ENCODE data around the gene FARP2. TPM values are rescaled to one million over a fixed set of nuclear protein-coding genes. Genes with fewer than 3 reads are reported as not detected.
A peak's percentile ranks its signal among the peaks of the same experiment; 100 is the strongest.
"Not testable (repeated sequence)": the region's sequence is repeated elsewhere in the genome, so short reads cannot be mapped to it uniquely, and the experiment has no call there.

Gene FARP2
- total RNA-seq, 1 experiment from 2014 or later: 29.9 TPM

- no peaks in the 10 kb centered on the region for H3K9me3 ChIP-seq (ENCODE audit: low read length)
- H3K4me2 ChIP-seq (ENCODE audit: low read length): peak overlapping the region; percentile 100
- H3K79me2 ChIP-seq (ENCODE audit: low read length): peaks cover 92% of the 10 kb centered on the region
- H3K36me3 ChIP-seq (ENCODE audit: low read depth, low read length): peaks cover 3% of the 10 kb centered on the region; the same call in 1 of the 2 replicates
- ChIA-PET POLR2A (ENCODE audit: unreplicated experiment) (no interaction called here), CTCF (no interaction called here)
- peaks cover 38% of the 10 kb centered on the region for H4K20me1 ChIP-seq (ENCODE audit: low read length)
- no TSS peak for BruUV-seq (replicated peaks)
- peak overlapping the region; percentile 100 for H3K9ac ChIP-seq (ENCODE audit: low read length)
- H3K4me3 ChIP-seq (ENCODE audit: low read length): peak overlapping the region; percentile 98
- H3K9me2 ChIP-seq (replicated peaks; ENCODE audit: low read length): no peaks in the 10 kb centered on the region
- intact Hi-C loops (cut with micrococcal nuclease): no loop called here
- no peaks in the 10 kb centered on the region for H3F3A ChIP-seq (ENCODE audit: low read length, unreplicated experiment)
- no peak for ATAC-seq
- TF ChIP-seq CTCF (conservative IDR thresholded peaks at IDR 0.05; ENCODE audit: low read depth, low read length) (no peak), EZH2phosphoT487 (IDR thresholded peaks at IDR 0.05; ENCODE audit: borderline replicate concordance, low read length) (no peak), EZH2 (IDR thresholded peaks at IDR 0.05; ENCODE audit: low read length, unreplicated experiment) (no peak)
- no peaks in the 10 kb centered on the region for H3K27me3 ChIP-seq (ENCODE audit: low read length)
- no peak overlapping the region for H3K27ac ChIP-seq (ENCODE audit: low read length)
- H2AFZ ChIP-seq (ENCODE audit: low read length): no peak overlapping the region
- DNase-seq: no peak
- H3K4me1 ChIP-seq (ENCODE audit: insufficient read depth, low read length): peaks cover 44% of the 10 kb centered on the region
Observed at GRCh38 chr2:241317391-241317790, 38.7 kb upstream of the FARP2 start.

- Histone ChIP-seq H4K20me1 (ENCODE audit: low read length) (peaks cover 42% of the 10 kb centered on the region), H3K4me2 (ENCODE audit: low read length) (peak overlapping the region; percentile 45), H3K4me1 (ENCODE audit: insufficient read depth, low read length) (peaks cover 36% of the 10 kb centered on the region), H3K79me2 (ENCODE audit: low read length) (peaks cover 92% of the 10 kb centered on the region), H3K4me3 (ENCODE audit: low read length) (peak overlapping the region; percentile 39; the same call in 1 of the 2 replicates)
- H3K9ac ChIP-seq (ENCODE audit: low read length); H3K9me2 ChIP-seq (replicated peaks; ENCODE audit: low read length); H3K9me3 ChIP-seq (ENCODE audit: low read length); ATAC-seq; H2AFZ ChIP-seq (ENCODE audit: low read length); DNase-seq; H3K27me3 ChIP-seq (ENCODE audit: low read length); BruUV-seq (replicated peaks); CTCF ChIA-PET; H3F3A ChIP-seq (ENCODE audit: low read length, unreplicated experiment); intact Hi-C loops (cut with micrococcal nuclease); H3K27ac ChIP-seq (ENCODE audit: low read length); H3K36me3 ChIP-seq (ENCODE audit: low read depth, low read length); POLR2A ChIA-PET (ENCODE audit: unreplicated experiment): not testable (repeated sequence)
Observed at GRCh38 chr2:241318830-241319229, 37.3 kb upstream of the FARP2 start.

- Histone ChIP-seq H3K4me3 (ENCODE audit: low read length) (no peak overlapping the region), H3K9ac (ENCODE audit: low read length) (no peak overlapping the region), H3K9me3 (ENCODE audit: low read length) (no peaks in the 10 kb centered on the region), H3K79me2 (ENCODE audit: low read length) (peaks cover 96% of the 10 kb centered on the region), H3K9me2 (replicated peaks; ENCODE audit: low read length) (no peaks in the 10 kb centered on the region), H3K36me3 (ENCODE audit: low read depth, low read length) (peaks cover 15% of the 10 kb centered on the region), H4K20me1 (ENCODE audit: low read length) (peaks cover 45% of the 10 kb centered on the region), H3K4me1 (ENCODE audit: insufficient read depth, low read length) (peaks cover 31% of the 10 kb centered on the region), H3F3A (ENCODE audit: low read length, unreplicated experiment) (no peaks in the 10 kb centered on the region), H3K27me3 (ENCODE audit: low read length) (no peaks in the 10 kb centered on the region), H3K4me2 (ENCODE audit: low read length) (peak overlapping the region; percentile 45; the same call in 1 of the 2 replicates), H2AFZ (ENCODE audit: low read length) (no peak overlapping the region), H3K27ac (ENCODE audit: low read length) (no peak overlapping the region)
- no TSS peak for BruUV-seq (replicated peaks)
- ATAC-seq (no peak), DNase-seq (no peak)
- CTCF ChIA-PET: no interaction called here
- intact Hi-C loops (cut with micrococcal nuclease): no loop called here
- POLR2A ChIA-PET (ENCODE audit: unreplicated experiment): no interaction called here
- TF ChIP-seq EZH2phosphoT487 (IDR thresholded peaks at IDR 0.05; ENCODE audit: borderline replicate concordance, low read length) (no peak), CTCF (conservative IDR thresholded peaks at IDR 0.05; ENCODE audit: low read depth, low read length) (no peak), EZH2 (IDR thresholded peaks at IDR 0.05; ENCODE audit: low read length, unreplicated experiment) (no peak)
Observed at GRCh38 chr2:241320394-241320793, 35.7 kb upstream of the FARP2 start.

Measured in PC-3 (cell line).